ENCODE measurements around the gene CTDSP2.
"Not testable (repeated sequence)": the region's sequence is repeated elsewhere in the genome, so short reads cannot be mapped to it uniquely, and the experiment has no call there.

Gene CTDSP2

GRCh38 chr12:57889500-57889989, 43.0 kb upstream of the CTDSP2 start:
- Histone ChIP-seq H3K27me3 (ENCODE audit: control insufficient read depth in 1 of 2, insufficient read depth in 2 of 2, low read length in 2 of 2) (no peaks in the 10 kb centered on the region), H3K4me3 (ENCODE audit: low read length in 2 of 2) (peak overlapping the region in 1 of 2 donors; percentile 62), H3K27ac (ENCODE audit: low read length) (peak overlapping the region; percentile 86), H3K9ac (ENCODE audit: low read length in 2 of 2) (peak overlapping the region in 1 of 2 donors; percentile 66), H3K9me3 (ENCODE audit: control insufficient read depth in 2 of 2, low read length in 2 of 2) (no peaks in the 10 kb centered on the region), H3K4me1 (ENCODE audit: control insufficient read depth, insufficient read depth, low read length) (peaks cover 57% of the 10 kb centered on the region), H3K36me3 (ENCODE audit: control insufficient read depth in 2 of 2, insufficient read depth in 2 of 2, low read length in 2 of 2) (no peaks in the 10 kb centered on the region)

- Histone ChIP-seq H3K4me1 (ENCODE audit: control insufficient read depth, insufficient read depth, low read length) (peaks cover 48% of the 10 kb centered on the region), H3K9ac (ENCODE audit: low read length in 2 of 2) (peak overlapping the region; percentile 18 to 66), H3K4me3 (ENCODE audit: low read length in 2 of 2) (peak overlapping the region; percentile 51 to 62), H3K27ac (ENCODE audit: low read length) (peak overlapping the region; percentile 86), H3K27me3 (ENCODE audit: control insufficient read depth in 1 of 2, insufficient read depth in 2 of 2, low read length in 2 of 2) (no peaks in the 10 kb centered on the region), H3K36me3 (ENCODE audit: control insufficient read depth in 2 of 2, insufficient read depth in 2 of 2, low read length in 2 of 2) (no peaks in the 10 kb centered on the region), H3K9me3 (ENCODE audit: control insufficient read depth in 2 of 2, low read length in 2 of 2) (no peaks in the 10 kb centered on the region)
These were observed 42.1 kb upstream of the CTDSP2 start for GRCh38 chr12:57888409-57889157.

GRCh38 chr12:57887631-57888408, 41.3 kb upstream of the CTDSP2 start:
- no peaks in the 10 kb centered on the region for H3K9me3 ChIP-seq (ENCODE audit: control insufficient read depth in 2 of 2, low read length in 2 of 2)
- peak overlapping the region; percentile 86 for H3K27ac ChIP-seq (ENCODE audit: low read length)
- peak overlapping the region; percentile 51 to 62 for H3K4me3 ChIP-seq (ENCODE audit: low read length in 2 of 2)
- H3K27me3 ChIP-seq (ENCODE audit: control insufficient read depth in 1 of 2, insufficient read depth in 2 of 2, low read length in 2 of 2), result no peaks in the 10 kb centered on the region
- H3K36me3 ChIP-seq (ENCODE audit: control insufficient read depth in 2 of 2, insufficient read depth in 2 of 2, low read length in 2 of 2), result no peaks in the 10 kb centered on the region
- H3K9ac ChIP-seq (ENCODE audit: low read length in 2 of 2), result peak overlapping the region; percentile 18 to 47
- peaks cover 40% of the 10 kb centered on the region for H3K4me1 ChIP-seq (ENCODE audit: control insufficient read depth, insufficient read depth, low read length)

- H3K9ac ChIP-seq (ENCODE audit: low read length in 2 of 2); H3K36me3 ChIP-seq (ENCODE audit: control insufficient read depth in 2 of 2, insufficient read depth in 2 of 2, low read length in 2 of 2); H3K27me3 ChIP-seq (ENCODE audit: control insufficient read depth in 1 of 2, insufficient read depth in 2 of 2, low read length in 2 of 2); H3K9me3 ChIP-seq (ENCODE audit: control insufficient read depth in 2 of 2, low read length in 2 of 2); H3K4me3 ChIP-seq (ENCODE audit: low read length in 2 of 2): not testable (repeated sequence)
- peak overlapping the region; percentile 41 for H3K27ac ChIP-seq (ENCODE audit: low read length)
- H3K4me1 ChIP-seq (ENCODE audit: control insufficient read depth, insufficient read depth, low read length), result peaks cover 33% of the 10 kb centered on the region
These were observed 40.4 kb upstream of the CTDSP2 start for GRCh38 chr12:57886964-57887363.

- Histone ChIP-seq H3K9me3 (ENCODE audit: control insufficient read depth in 2 of 2, low read length in 2 of 2) (no peaks in the 10 kb centered on the region), H3K9ac (ENCODE audit: low read length in 2 of 2) (peak overlapping the region in 1 of 2 donors; percentile 29), H3K36me3 (ENCODE audit: control insufficient read depth in 2 of 2, insufficient read depth in 2 of 2, low read length in 2 of 2) (no peaks in the 10 kb centered on the region), H3K4me1 (ENCODE audit: control insufficient read depth, insufficient read depth, low read length) (peaks cover 33% of the 10 kb centered on the region), H3K4me3 (ENCODE audit: low read length in 2 of 2) (no peak overlapping the region), H3K27ac (ENCODE audit: low read length) (no peak overlapping the region), H3K27me3 (ENCODE audit: control insufficient read depth in 1 of 2, insufficient read depth in 2 of 2, low read length in 2 of 2) (no peaks in the 10 kb centered on the region)
These were observed 40.0 kb upstream of the CTDSP2 start for GRCh38 chr12:57886542-57886941.

- Histone ChIP-seq H3K27ac (ENCODE audit: low read length) (no peak overlapping the region), H3K36me3 (ENCODE audit: control insufficient read depth in 2 of 2, insufficient read depth in 2 of 2, low read length in 2 of 2) (no peaks in the 10 kb centered on the region), H3K4me3 (ENCODE audit: low read length in 2 of 2) (no peak overlapping the region), H3K9ac (ENCODE audit: low read length in 2 of 2) (no peak overlapping the region), H3K9me3 (ENCODE audit: control insufficient read depth in 2 of 2, low read length in 2 of 2) (no peaks in the 10 kb centered on the region), H3K27me3 (ENCODE audit: control insufficient read depth in 1 of 2, insufficient read depth in 2 of 2, low read length in 2 of 2) (no peaks in the 10 kb centered on the region), H3K4me1 (ENCODE audit: control insufficient read depth, insufficient read depth, low read length) (peaks cover 26% of the 10 kb centered on the region)
These were observed 38.7 kb upstream of the CTDSP2 start for GRCh38 chr12:57885207-57885606.

GRCh38 chr12:57883700-57884099, 37.2 kb upstream of the CTDSP2 start:
- Histone ChIP-seq H3K9ac (ENCODE audit: low read length in 2 of 2) (no peak overlapping the region), H3K4me1 (ENCODE audit: control insufficient read depth, insufficient read depth, low read length) (peaks cover 11% of the 10 kb centered on the region), H3K9me3 (ENCODE audit: control insufficient read depth in 2 of 2, low read length in 2 of 2) (no peaks in the 10 kb centered on the region), H3K36me3 (ENCODE audit: control insufficient read depth in 2 of 2, insufficient read depth in 2 of 2, low read length in 2 of 2) (no peaks in the 10 kb centered on the region), H3K27me3 (ENCODE audit: control insufficient read depth in 1 of 2, insufficient read depth in 2 of 2, low read length in 2 of 2) (no peaks in the 10 kb centered on the region), H3K4me3 (ENCODE audit: low read length in 2 of 2) (no peak overlapping the region), H3K27ac (ENCODE audit: low read length) (no peak overlapping the region)

GRCh38 chr12:57883057-57883456, 36.5 kb upstream of the CTDSP2 start:
- no peaks in the 10 kb centered on the region for H3K36me3 ChIP-seq (ENCODE audit: control insufficient read depth in 2 of 2, insufficient read depth in 2 of 2, low read length in 2 of 2)
- H3K27me3 ChIP-seq (ENCODE audit: control insufficient read depth in 1 of 2, insufficient read depth in 2 of 2, low read length in 2 of 2), result no peaks in the 10 kb centered on the region
- no peak overlapping the region for H3K4me3 ChIP-seq (ENCODE audit: low read length in 2 of 2)
- no peaks in the 10 kb centered on the region for H3K9me3 ChIP-seq (ENCODE audit: control insufficient read depth in 2 of 2, low read length in 2 of 2)
- H3K27ac ChIP-seq (ENCODE audit: low read length), result no peak overlapping the region
- peaks cover 5% of the 10 kb centered on the region for H3K4me1 ChIP-seq (ENCODE audit: control insufficient read depth, insufficient read depth, low read length)
- no peak overlapping the region for H3K9ac ChIP-seq (ENCODE audit: low read length in 2 of 2)

- Histone ChIP-seq H3K4me1 (ENCODE audit: control insufficient read depth, insufficient read depth, low read length) (peaks cover under 1% of the 10 kb centered on the region), H3K9me3 (ENCODE audit: control insufficient read depth in 2 of 2, low read length in 2 of 2) (no peaks in the 10 kb centered on the region), H3K4me3 (ENCODE audit: low read length in 2 of 2) (no peak overlapping the region), H3K27me3 (ENCODE audit: control insufficient read depth in 1 of 2, insufficient read depth in 2 of 2, low read length in 2 of 2) (no peaks in the 10 kb centered on the region), H3K36me3 (ENCODE audit: control insufficient read depth in 2 of 2, insufficient read depth in 2 of 2, low read length in 2 of 2) (no peaks in the 10 kb centered on the region), H3K9ac (ENCODE audit: low read length in 2 of 2) (no peak overlapping the region), H3K27ac (ENCODE audit: low read length) (no peak overlapping the region)
These were observed 36.0 kb upstream of the CTDSP2 start for GRCh38 chr12:57882575-57882974.

GRCh38 chr12:57881475-57881874, 34.9 kb upstream of the CTDSP2 start:
- no peaks in the 10 kb centered on the region for H3K36me3 ChIP-seq (ENCODE audit: control insufficient read depth in 2 of 2, insufficient read depth in 2 of 2, low read length in 2 of 2)
- H3K4me1 ChIP-seq (ENCODE audit: control insufficient read depth, insufficient read depth, low read length), result no peaks in the 10 kb centered on the region
- H3K27me3 ChIP-seq (ENCODE audit: control insufficient read depth in 1 of 2, insufficient read depth in 2 of 2, low read length in 2 of 2), result no peaks in the 10 kb centered on the region
- no peak overlapping the region for H3K27ac ChIP-seq (ENCODE audit: low read length)
- H3K4me3 ChIP-seq (ENCODE audit: low read length in 2 of 2), result no peak overlapping the region
- no peaks in the 10 kb centered on the region for H3K9me3 ChIP-seq (ENCODE audit: control insufficient read depth in 2 of 2, low read length in 2 of 2)
- no peak overlapping the region for H3K9ac ChIP-seq (ENCODE audit: low read length in 2 of 2)

GRCh38 chr12:57881035-57881434, 34.5 kb upstream of the CTDSP2 start:
- H3K4me3 ChIP-seq (ENCODE audit: low read length in 2 of 2); H3K9ac ChIP-seq (ENCODE audit: low read length in 2 of 2); H3K27ac ChIP-seq (ENCODE audit: low read length); H3K36me3 ChIP-seq (ENCODE audit: control insufficient read depth in 2 of 2, insufficient read depth in 2 of 2, low read length in 2 of 2); H3K4me1 ChIP-seq (ENCODE audit: control insufficient read depth, insufficient read depth, low read length); H3K9me3 ChIP-seq (ENCODE audit: control insufficient read depth in 2 of 2, low read length in 2 of 2); H3K27me3 ChIP-seq (ENCODE audit: control insufficient read depth in 1 of 2, insufficient read depth in 2 of 2, low read length in 2 of 2): not testable (repeated sequence)
